Esophagus (tissue), 2 donors: Measurements from ENCODE around the gene ARHGAP31. TPM values are rescaled to one million over a fixed set of nuclear protein-coding genes. Genes with fewer than 3 reads are reported as not detected.
"Not testable (repeated sequence)": the region's sequence is repeated elsewhere in the genome, so short reads cannot be mapped to it uniquely, and the experiment has no call there.

Source experiments
- H3K27ac ChIP-seq, 2 donors: one replicate each; pipeline ENCODE4 v1.5.1; 2013; ENCODE audit warnings: low read depth in 2 of 2, mild to moderate bottlenecking in 2 of 2, inconsistent platforms in 1 of 2, low read length in 1 of 2, moderate library complexity in 1 of 2
- H3K27me3 ChIP-seq, 2 donors: one replicate each; pipeline ENCODE4 v1.6.1; 2013; ENCODE audit warnings: low read length in 2 of 2, control low read depth in 1 of 2, mild to moderate bottlenecking in 1 of 2; ENCODE audit not compliant: insufficient read depth in 2 of 2, control insufficient read depth in 1 of 2
- H3K36me3 ChIP-seq, 2 donors: one replicate each; pipeline ENCODE4 v1.6.1; 2013; ENCODE audit warnings: low read length in 1 of 2; ENCODE audit not compliant: control insufficient read depth in 2 of 2, insufficient read depth in 2 of 2
- H3K4me1 ChIP-seq, 2 donors: one replicate each; pipeline ENCODE4 v1.6.1; 2013; ENCODE audit warnings: low read length in 1 of 2; ENCODE audit not compliant: control insufficient read depth in 2 of 2, insufficient read depth in 2 of 2
- H3K4me3 ChIP-seq, 2 donors: one replicate each; pipeline ENCODE4 v1.5.1; 2013; ENCODE audit warnings: low read length in 2 of 2, mild to moderate bottlenecking in 2 of 2, low read depth in 1 of 2, moderate library complexity in 1 of 2
- H3K9me3 ChIP-seq, 2 donors: one replicate each; pipeline ENCODE4 v1.6.1; 2013; ENCODE audit warnings: mild to moderate bottlenecking in 2 of 2, low read depth in 1 of 2, low read length in 1 of 2, moderate library complexity in 1 of 2; ENCODE audit not compliant: control insufficient read depth in 2 of 2, insufficient read depth in 1 of 2
- WGBS, 2 donors: extraction: QIAGEN DNeasy Blood & Tissue Kit; methylation state at CpG; one replicate each; pipeline ENCODE4 v1.1.7; 2013; 5-methylcytosine and 5-hydroxymethylcytosine counted together
- polyA plus RNA-seq, 2 donors: library from polyadenylated mRNA; stranded (reverse); fragments of 200-250 nt; gene quantifications; one replicate each; pipeline ENCODE4 v1.2.3, GENCODE V29; 2013
- donor health status: healthy with polysubstance abuse.
- donor health status: Bipolar disorder and iron deficiency.

Gene ARHGAP31
- polyA plus RNA-seq, 2 donors: 1.6 TPM

DNA sequence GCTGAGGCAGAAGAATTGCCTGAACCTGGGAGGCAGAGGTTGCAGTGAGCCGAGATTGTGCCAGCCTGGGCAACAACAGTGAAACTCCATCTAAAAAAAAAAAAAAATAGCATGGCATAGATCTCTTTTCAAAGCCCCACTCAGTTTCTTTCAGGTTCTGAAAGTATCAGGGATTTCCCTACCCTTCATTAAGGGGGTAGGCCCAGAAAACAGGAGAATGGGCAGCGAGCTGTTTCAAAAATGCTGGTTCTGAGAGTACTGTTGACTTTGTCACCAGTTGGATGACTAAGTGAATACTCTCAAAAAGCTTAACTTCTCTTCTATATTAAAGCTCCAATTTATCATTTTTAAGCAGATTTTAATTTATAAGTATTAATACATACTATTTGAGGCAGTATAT, 72.8 kb downstream of the ARHGAP31 start:
- Histone ChIP-seq H3K36me3 (peaks cover 0 to 3% of the 10 kb centered on the region in 2 donors), H3K27me3 (no peaks in the 10 kb centered on the region), H3K9me3 (no peaks in the 10 kb centered on the region), H3K4me1 (no peaks in the 10 kb centered on the region), H3K27ac (no peak overlapping the region), H3K4me3 (no peak overlapping the region)
- whole genome bisulfite sequencing, 2 donors: 91 to 93% methylated on average over 2 of the region's 2 CpGs

DNA sequence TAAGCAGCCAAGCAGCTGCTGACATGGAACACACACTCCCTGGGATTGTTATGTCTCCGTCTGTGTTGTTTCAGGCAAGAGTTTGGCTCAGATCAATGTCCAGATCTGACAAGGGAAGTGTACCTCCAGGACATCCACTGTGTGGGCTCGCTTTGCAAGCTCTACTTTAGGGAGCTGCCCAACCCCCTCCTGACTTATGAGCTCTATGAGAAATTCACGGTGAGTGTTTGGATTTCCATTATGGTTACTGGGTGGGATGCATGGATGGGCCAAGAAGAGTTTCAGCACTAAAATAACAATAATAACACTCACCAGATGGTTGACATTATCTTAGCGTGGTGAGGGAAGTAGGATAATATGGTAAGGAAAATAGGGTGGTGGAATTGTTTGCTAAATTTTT, 74.1 kb downstream of the ARHGAP31 start:
- peaks cover 0 to 3% of the 10 kb centered on the region in 2 donors for H3K36me3 ChIP-seq
- no peak overlapping the region for H3K4me3 ChIP-seq
- H3K27ac ChIP-seq: no peak overlapping the region
- H3K9me3 ChIP-seq: no peaks in the 10 kb centered on the region
- no peaks in the 10 kb centered on the region for H3K27me3 ChIP-seq
- WGBS, 2 donors: 80% methylated on average over 4 of the region's 4 CpGs
- no peaks in the 10 kb centered on the region for H3K4me1 ChIP-seq

DNA sequence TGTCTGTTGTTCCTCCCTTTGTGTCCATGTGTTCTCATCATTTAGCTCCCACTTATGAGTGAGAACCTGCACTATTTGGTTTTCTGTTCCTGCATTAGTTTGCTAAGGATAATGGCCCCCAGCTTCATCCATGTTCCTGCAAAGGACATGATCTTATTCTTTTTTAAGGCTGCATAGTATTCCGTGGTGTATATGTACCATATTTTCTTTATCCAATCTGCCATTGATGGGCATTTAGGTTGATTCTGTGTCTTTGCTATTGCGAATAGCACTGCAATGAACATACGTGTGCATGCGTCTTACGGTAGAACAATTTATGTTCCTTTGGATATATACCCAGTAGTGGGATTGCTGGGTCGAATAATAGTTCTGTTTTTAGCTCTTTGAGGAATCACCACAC, 77.6 kb downstream of the ARHGAP31 start:
- 96 to 98% methylated on average over 6 of the region's 6 CpGs for WGBS, 2 donors
- H3K27ac ChIP-seq, H3K4me3 ChIP-seq, H3K27me3 ChIP-seq, H3K9me3 ChIP-seq, H3K36me3 ChIP-seq, H3K4me1 ChIP-seq: not testable (repeated sequence)

DNA sequence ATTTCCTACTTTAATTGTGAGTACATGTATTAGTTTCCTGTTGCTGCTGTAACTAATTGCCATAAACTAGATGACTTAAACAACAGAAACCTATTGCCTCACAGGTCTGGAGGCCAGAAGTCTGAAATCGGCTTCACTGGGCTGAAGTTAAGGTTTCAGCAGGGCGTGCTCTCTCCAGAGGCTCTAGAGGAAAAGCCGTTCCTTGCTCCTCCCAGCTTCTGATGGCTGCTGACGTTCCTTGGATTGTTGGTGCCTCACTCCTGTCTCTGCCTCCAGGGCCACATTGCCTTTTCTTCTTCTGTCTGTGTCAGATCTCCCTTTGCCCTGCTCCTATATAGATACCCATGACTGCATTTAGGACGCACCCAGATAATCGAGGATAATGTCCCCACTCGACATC, 80.9 kb downstream of the ARHGAP31 start:
- Histone ChIP-seq H3K36me3 (no peaks in the 10 kb centered on the region), H3K9me3 (no peaks in the 10 kb centered on the region), H3K27me3 (no peaks in the 10 kb centered on the region), H3K4me1 (no peaks in the 10 kb centered on the region), H3K4me3 (no peak overlapping the region), H3K27ac (no peak overlapping the region)
- 88 to 89% methylated on average over 7 of the region's 7 CpGs for WGBS, 2 donors

DNA sequence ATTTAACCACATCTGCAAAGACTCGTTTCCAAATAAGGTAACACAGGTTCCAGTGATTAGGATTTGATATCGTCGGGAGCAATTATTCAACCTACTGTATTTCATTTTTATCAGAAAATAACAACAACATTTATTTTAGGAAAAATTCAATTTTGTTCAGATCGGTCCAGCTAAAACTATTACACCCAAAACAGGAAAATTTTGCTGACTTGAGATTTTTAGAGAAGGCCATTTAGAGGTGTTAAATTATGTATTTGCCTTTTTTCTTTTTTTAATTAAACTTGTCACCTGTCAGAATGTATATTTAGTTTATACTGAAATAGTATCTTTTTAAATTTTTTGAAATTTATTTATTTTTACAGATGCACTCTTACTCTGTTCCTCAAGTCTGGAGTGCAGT, 81.3 kb downstream of the ARHGAP31 start:
- H3K4me3 ChIP-seq: no peak overlapping the region
- 95 to 96% methylated on average over 4 of the region's 4 CpGs for WGBS, 2 donors
- H3K27me3 ChIP-seq: no peaks in the 10 kb centered on the region
- H3K9me3 ChIP-seq: no peaks in the 10 kb centered on the region
- no peaks in the 10 kb centered on the region for H3K36me3 ChIP-seq
- H3K27ac ChIP-seq: no peak overlapping the region
- no peaks in the 10 kb centered on the region for H3K4me1 ChIP-seq

DNA sequence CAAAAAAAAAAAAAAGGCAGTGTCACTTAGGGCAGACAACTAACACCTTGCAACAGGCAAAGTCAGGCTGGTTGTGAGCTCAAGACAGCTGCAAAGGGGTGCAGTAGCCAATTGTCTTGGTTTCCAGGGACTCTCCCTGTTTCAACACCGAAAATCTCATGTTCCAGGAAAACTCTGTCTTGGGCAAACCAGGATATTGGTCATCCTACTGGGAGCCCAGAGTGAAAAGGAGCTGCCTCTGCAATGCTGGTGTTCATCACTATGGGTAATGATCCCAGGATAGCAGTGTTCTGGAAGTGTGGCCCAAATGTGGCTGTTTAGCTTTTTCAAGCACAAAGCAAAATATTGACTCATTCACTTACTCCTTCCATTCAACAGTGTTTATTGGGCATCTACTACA, 82.6 kb downstream of the ARHGAP31 start:
- WGBS, 2 donors: 73 to 74% methylated on average over 1 of the region's 1 CpG

DNA sequence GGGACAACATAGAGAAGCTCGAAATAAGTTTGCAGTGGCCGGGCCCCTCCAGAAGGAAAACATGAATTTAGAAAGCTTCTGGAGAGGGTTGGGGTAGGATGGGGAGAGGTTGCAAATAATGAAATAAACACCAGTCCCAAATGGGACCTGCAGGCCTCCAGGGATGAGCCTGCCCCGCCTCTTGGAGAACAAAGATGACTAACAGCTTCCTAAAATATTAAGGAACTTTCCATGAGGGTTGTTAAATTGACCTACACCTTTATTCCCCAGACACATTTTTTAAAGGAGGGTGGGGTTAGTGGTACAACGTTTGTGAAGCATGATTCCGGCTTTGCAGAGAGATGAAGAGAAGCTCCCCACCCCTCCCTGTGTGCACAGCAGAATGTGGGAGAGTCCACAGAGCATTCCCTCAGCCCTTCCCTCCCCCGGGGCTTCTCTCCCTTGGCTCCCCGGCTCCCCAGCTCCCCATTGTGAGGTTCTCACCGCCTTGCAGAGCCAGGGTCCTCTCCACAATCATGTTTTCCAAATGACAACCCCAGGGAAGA, 84.1 kb downstream of the ARHGAP31 start:
- no peaks in the 10 kb centered on the region for H3K27me3 ChIP-seq

More for the DNA sequence above, 82.6 kb downstream of the ARHGAP31 start:
- no peaks in the 10 kb centered on the region for H3K27me3 ChIP-seq
- no peaks in the 10 kb centered on the region for H3K36me3 ChIP-seq
- H3K4me1 ChIP-seq: no peaks in the 10 kb centered on the region
- H3K27ac ChIP-seq: no peak overlapping the region
- no peaks in the 10 kb centered on the region for H3K9me3 ChIP-seq
- H3K4me3 ChIP-seq: no peak overlapping the region

DNA sequence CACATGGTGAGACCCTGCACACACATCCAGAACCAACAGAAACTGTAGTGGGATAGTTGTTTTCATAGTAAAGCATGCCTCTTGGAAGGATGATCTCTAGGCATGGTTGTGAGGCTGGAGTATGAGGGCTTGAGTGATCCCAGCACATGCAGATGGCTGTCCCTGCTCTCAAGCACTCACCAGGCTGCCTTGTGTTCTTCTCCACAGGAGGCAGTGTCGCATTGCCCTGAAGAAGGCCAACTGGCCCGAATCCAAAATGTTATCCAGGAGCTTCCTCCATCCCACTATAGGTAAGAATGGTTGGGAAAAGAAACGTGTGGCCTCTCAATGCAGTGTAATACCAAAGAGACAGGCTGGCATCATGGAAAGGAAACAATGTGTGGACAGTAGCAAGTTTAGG, 86.5 kb downstream of the ARHGAP31 start:
- peaks cover 0 to 3% of the 10 kb centered on the region in 2 donors for H3K36me3 ChIP-seq
- WGBS, 2 donors: 67 to 70% methylated on average over 3 of the region's 3 CpGs

More for the DNA sequence above, 84.1 kb downstream of the ARHGAP31 start:
- no peak overlapping the region for H3K4me3 ChIP-seq
- no peaks in the 10 kb centered on the region for H3K9me3 ChIP-seq
- no peak overlapping the region for H3K27ac ChIP-seq
- H3K36me3 ChIP-seq: peaks cover 0 to 3% of the 10 kb centered on the region in 2 donors
- 68 to 76% methylated on average over 8 of the region's 8 CpGs for WGBS, 2 donors
- no peaks in the 10 kb centered on the region for H3K4me1 ChIP-seq

DNA sequence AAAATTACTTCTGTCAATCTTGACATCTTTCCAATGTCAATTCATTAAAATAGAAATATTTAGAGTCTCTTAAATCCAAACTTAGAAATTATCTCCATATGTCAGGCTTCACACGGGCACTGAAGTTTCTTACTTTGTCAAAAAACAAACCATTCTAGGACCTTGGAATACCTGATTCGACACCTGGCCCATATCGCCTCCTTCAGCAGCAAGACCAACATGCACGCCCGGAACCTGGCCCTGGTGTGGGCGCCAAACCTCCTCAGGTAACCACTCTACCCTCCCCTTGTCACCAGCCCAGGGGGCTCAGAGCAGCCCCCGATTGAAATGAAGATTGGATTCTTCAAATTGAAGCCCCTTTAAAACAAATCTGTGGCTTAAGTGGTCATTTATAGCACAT, 88.0 kb downstream of the ARHGAP31 start:
- H3K27ac ChIP-seq: no peak overlapping the region
- no peaks in the 10 kb centered on the region for H3K4me1 ChIP-seq
- 85 to 95% methylated on average over 7 of the region's 7 CpGs for WGBS, 2 donors
- no peaks in the 10 kb centered on the region for H3K9me3 ChIP-seq
- H3K27me3 ChIP-seq: no peaks in the 10 kb centered on the region
- peaks cover 0 to 3% of the 10 kb centered on the region in 2 donors for H3K36me3 ChIP-seq
- no peak overlapping the region for H3K4me3 ChIP-seq

More for the DNA sequence above, 86.5 kb downstream of the ARHGAP31 start:
- no peaks in the 10 kb centered on the region for H3K9me3 ChIP-seq
- no peaks in the 10 kb centered on the region for H3K4me1 ChIP-seq
- H3K27ac ChIP-seq: no peak overlapping the region
- H3K4me3 ChIP-seq: no peak overlapping the region
- H3K27me3 ChIP-seq: no peaks in the 10 kb centered on the region

DNA sequence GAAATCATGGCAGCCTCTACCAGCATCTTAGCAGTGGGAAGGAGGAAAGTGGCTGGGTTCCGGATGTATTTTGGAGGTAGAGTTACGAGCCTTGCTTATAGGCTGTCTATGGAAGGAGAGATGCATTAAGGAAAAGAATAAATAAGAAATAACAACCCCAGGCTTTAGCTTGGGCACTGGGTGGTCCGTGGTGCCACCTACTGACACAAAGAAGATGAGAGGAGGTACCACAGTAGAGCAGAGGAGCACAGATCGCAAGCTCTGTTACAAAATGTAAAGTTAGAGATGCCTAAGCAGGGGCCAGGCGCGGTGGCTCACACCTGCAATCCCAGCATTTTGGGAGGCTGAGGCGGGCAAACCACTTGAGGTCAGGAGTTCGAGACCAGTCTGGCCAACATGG, 94.4 kb downstream of the ARHGAP31 start:
- peaks cover 0 to 6% of the 10 kb centered on the region in 2 donors for H3K36me3 ChIP-seq
- no peaks in the 10 kb centered on the region for H3K9me3 ChIP-seq
- H3K4me1 ChIP-seq: no peaks in the 10 kb centered on the region
- 88% methylated on average over 8 of the region's 8 CpGs for WGBS, 2 donors
- H3K27ac ChIP-seq: no peak overlapping the region
- H3K4me3 ChIP-seq: no peak overlapping the region
- no peaks in the 10 kb centered on the region for H3K27me3 ChIP-seq
